Spleen (tissue), 11 donors: ENCODE results near the gene DSCAML1. TPM values are rescaled to one million over a fixed set of nuclear protein-coding genes. Genes with fewer than 3 reads are reported as not detected.

Experiments used
- DNase-seq: peaks from one replicate; pipeline ENCODE4 v3.0.0-alpha.2; 2020
- H3K27ac ChIP-seq, 8 donors: fragments of 200-600 bp; sonication (generic) in 7 of 8; 1 replicate in 4 of 8; 2 replicates in 4 of 8; pipeline versions ENCODE4 v1.5.0 to v1.8.0; 2016 to 2021; ENCODE audit warnings: inconsistent platforms in 4 of 8, mild to moderate bottlenecking in 4 of 8, moderate library complexity in 1 of 8
- H3K27me3 ChIP-seq, 7 donors: fragments of 200-600 bp; sonication (generic) in 6 of 7; replicated peaks in 1 of 7; 1 replicate in 4 of 7; 2 replicates in 3 of 7; pipeline versions ENCODE4 v1.5.0 to v1.8.0; 2016 to 2021; ENCODE audit warnings: inconsistent platforms in 3 of 7, mild to moderate bottlenecking in 1 of 7
- H3K36me3 ChIP-seq, 6 donors: fragments of 200-600 bp; sonication (generic) in 5 of 6; 1 replicate in 4 of 6; 2 replicates in 2 of 6; pipeline versions ENCODE4 v1.5.0 to v1.8.0; 2016 to 2021; ENCODE audit warnings: inconsistent platforms in 2 of 6
- H3K4me1 ChIP-seq, 6 donors: fragments of 200-600 bp; sonication (generic) in 5 of 6; 1 replicate in 3 of 6; 2 replicates in 3 of 6; pipeline versions ENCODE4 v1.5.0 to v1.8.0; 2016 to 2021; ENCODE audit warnings: inconsistent platforms in 3 of 6
- H3K4me3 ChIP-seq, 8 donors: fragments of 200-600 bp; sonication (generic) in 7 of 8; 1 replicate in 4 of 8; 2 replicates in 4 of 8; pipeline versions ENCODE4 v1.5.0 to v1.8.0; 2016 to 2021; ENCODE audit warnings: inconsistent platforms in 4 of 8, mild to moderate bottlenecking in 4 of 8, moderate library complexity in 2 of 8
- H3K9me3 ChIP-seq, 8 donors: fragments of 200-600 bp; sonication (generic) in 7 of 8; 1 replicate in 4 of 8; 2 replicates in 4 of 8; pipeline versions ENCODE4 v1.5.0 to v1.8.0; 2016 to 2021; ENCODE audit warnings: inconsistent platforms in 4 of 8
- POLR2A ChIP-seq, 3 donors: fragments of 450-650 bp; IDR thresholded peaks; one replicate each; pipeline ENCODE4 v1.5.1; 2017; ENCODE audit warnings: antibody characterized with exemption in 3 of 3, mild to moderate bottlenecking in 1 of 3
- POLR2AphosphoS5 ChIP-seq, 3 donors: sonication (generic); formaldehyde crosslinking; IDR thresholded peaks; one replicate each; pipeline ENCODE4 v1.5.1; 2017; ENCODE audit warnings: antibody characterized with exemption in 3 of 3
- WGBS, 5 donors: extraction: QIAGEN DNeasy Blood & Tissue Kit in 3 of 5; methylation state at CpG; one replicate each; pipeline versions ENCODE4 v1.1.5 to v1.1.7; 2013 to 2018; 5-methylcytosine and 5-hydroxymethylcytosine counted together
- intact Hi-C: fragments of 100-400 bp; cut with DNase I; formaldehyde crosslinking; loops from one replicate; pipeline ENCODE4 v1.15.0; 2023; ENCODE audit warnings: low total_unique reads
- polyA plus RNA-seq, 3 donors: library from polyadenylated mRNA; stranded (reverse); fragments of 200-250 nt; gene quantifications; one replicate each; pipeline ENCODE4 v1.2.1, GENCODE V29; 2013
- total RNA-seq, 7 donors: library from RNA; depleted of rRNA in 3 of 7; stranded (reverse); fragments of >200 nt in 3 of 7; fragmentation: NEBNext Ultra II Directional in 4 of 7; extraction: Animal tissue kit (Norgen Biotek cat#: 25700) in 4 of 7; gene quantifications; one replicate each; pipeline versions ENCODE4 v1.1.0 to v1.2.1, GENCODE V29; 2016 to 2021
- TF ChIP-seq, protein P1 (sequence below), 11 experiments: fragments of 200-600 bp in 7 of 11; fragments of 450-650 bp in 4 of 11; sonication (generic) in 4 of 11; IDR thresholded peaks in 8 of 11; conservative IDR thresholded peaks in 3 of 11; 1 replicate in 7 of 11; 2 replicates in 4 of 11; pipeline versions ENCODE4 v1.4.0 to v1.8.0; 2016 to 2021; ENCODE audit warnings: antibody characterized with exemption in 11 of 11, inconsistent platforms in 4 of 11, mild to moderate bottlenecking in 1 of 11
- donor health status: healthy with polysubstance abuse.
- donor health status: DM: no; HTN: no; CAD: no; lungs with moderate emphysema.
- donor health status: DM: no; HTN: no; CAD: no.
- donor health status: Bipolar disorder and iron deficiency.
- donor health status: healthy.
- donor health status: DM: no; HTN: no; CAD: no.
- donor health status: DM: yes; HTN: yes; CAD: no.

DSCAML1 gene
- total and polyA plus RNA-seq, 10 donors: 0.07 to 10.7 (median 2.3) TPM

GRCh38 chr11:117772360-117772759 lies 24.7 kb downstream of the DSCAML1 start:
- no peaks in the 10 kb centered on the region for H3K9me3 ChIP-seq

DNA sequence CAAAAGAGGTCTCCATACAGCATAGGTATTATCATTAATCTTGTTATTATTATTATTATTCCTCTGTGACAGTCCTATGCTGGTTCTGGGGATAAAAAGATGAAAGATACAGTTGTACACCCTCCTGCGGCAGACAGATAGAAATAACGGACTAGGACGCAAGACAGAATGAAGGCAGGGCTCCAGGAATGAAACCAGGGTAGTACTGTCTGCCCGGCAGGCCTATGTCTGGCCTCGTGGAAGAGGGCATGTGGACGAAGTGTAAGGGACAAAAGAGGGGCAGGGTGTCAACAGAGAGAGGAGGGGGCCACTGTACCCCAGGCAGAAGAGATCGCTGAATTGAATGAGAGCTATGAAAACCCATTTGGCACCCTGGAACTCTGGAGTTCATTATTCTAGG lies 25.2 kb downstream of the DSCAML1 start:
- intact Hi-C loops: no loop called here
- no peak overlapping the region for H3K4me3 ChIP-seq
- H3K4me1 ChIP-seq: no peaks in the 10 kb centered on the region
- 85 to 95% (median 89%) methylated on average over 7 of the region's 7 CpGs for WGBS, 5 donors
- no peak for DNase-seq
- H3K9me3 ChIP-seq: no peaks in the 10 kb centered on the region
- no peak overlapping the region for H3K27ac ChIP-seq
- H3K36me3 ChIP-seq: peaks cover 0 to 7% (median 0%) of the 10 kb centered on the region in 6 donors
- TF ChIP-seq POLR2A (IDR thresholded peaks at IDR 0.05) (no peak), POLR2AphosphoS5 (IDR thresholded peaks at IDR 0.05) (no peak)
- TF ChIP-seq, protein P1, sequence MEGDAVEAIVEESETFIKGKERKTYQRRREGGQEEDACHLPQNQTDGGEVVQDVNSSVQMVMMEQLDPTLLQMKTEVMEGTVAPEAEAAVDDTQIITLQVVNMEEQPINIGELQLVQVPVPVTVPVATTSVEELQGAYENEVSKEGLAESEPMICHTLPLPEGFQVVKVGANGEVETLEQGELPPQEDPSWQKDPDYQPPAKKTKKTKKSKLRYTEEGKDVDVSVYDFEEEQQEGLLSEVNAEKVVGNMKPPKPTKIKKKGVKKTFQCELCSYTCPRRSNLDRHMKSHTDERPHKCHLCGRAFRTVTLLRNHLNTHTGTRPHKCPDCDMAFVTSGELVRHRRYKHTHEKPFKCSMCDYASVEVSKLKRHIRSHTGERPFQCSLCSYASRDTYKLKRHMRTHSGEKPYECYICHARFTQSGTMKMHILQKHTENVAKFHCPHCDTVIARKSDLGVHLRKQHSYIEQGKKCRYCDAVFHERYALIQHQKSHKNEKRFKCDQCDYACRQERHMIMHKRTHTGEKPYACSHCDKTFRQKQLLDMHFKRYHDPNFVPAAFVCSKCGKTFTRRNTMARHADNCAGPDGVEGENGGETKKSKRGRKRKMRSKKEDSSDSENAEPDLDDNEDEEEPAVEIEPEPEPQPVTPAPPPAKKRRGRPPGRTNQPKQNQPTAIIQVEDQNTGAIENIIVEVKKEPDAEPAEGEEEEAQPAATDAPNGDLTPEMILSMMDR (IDR thresholded peaks at IDR 0.05 in 8 of 11, conservative IDR thresholded peaks at IDR 0.05 in 3 of 11): no peak
- H3K27me3 ChIP-seq: peaks cover 0 to 10% (median 0%) of the 10 kb centered on the region in 7 donors

More at GRCh38 chr11:117772360-117772759, 24.7 kb downstream of the DSCAML1 start:
- peaks cover 0 to 11% (median 0%) of the 10 kb centered on the region in 6 donors for H3K36me3 ChIP-seq
- H3K27ac ChIP-seq: no peak overlapping the region
- no peak for TF ChIP-seq POLR2AphosphoS5 (IDR thresholded peaks at IDR 0.05)
- TF ChIP-seq, protein P1 (IDR thresholded peaks at IDR 0.05 in 8 of 11, conservative IDR thresholded peaks at IDR 0.05 in 3 of 11): no peak
- no peak for TF ChIP-seq POLR2A (IDR thresholded peaks at IDR 0.05)
- 88 to 95% (median 95%) methylated on average over 6 of the region's 6 CpGs for WGBS, 5 donors
- H3K27me3 ChIP-seq: peaks cover 0 to 10% (median 0%) of the 10 kb centered on the region in 7 donors
- intact Hi-C loops: no loop called here
- DNase-seq: no peak
- H3K4me3 ChIP-seq: no peak overlapping the region
- H3K4me1 ChIP-seq: no peaks in the 10 kb centered on the region

- H3K9me3 ChIP-seq: no peaks in the 10 kb centered on the region
- H3K27ac ChIP-seq: no peak overlapping the region
- H3K4me3 ChIP-seq: no peak overlapping the region
- 78 to 87% (median 84%) methylated on average over 6 of the region's 6 CpGs for WGBS, 5 donors
- DNase-seq: no peak
- H3K27me3 ChIP-seq: peaks cover 0 to 10% (median 0%) of the 10 kb centered on the region in 7 donors
- H3K36me3 ChIP-seq: peaks cover 0 to under 1% (median 0%) of the 10 kb centered on the region in 6 donors
- TF ChIP-seq, protein P1 (IDR thresholded peaks at IDR 0.05 in 8 of 11, conservative IDR thresholded peaks at IDR 0.05 in 3 of 11): no peak
- TF ChIP-seq POLR2AphosphoS5 (IDR thresholded peaks at IDR 0.05): no peak
- no peak for TF ChIP-seq POLR2A (IDR thresholded peaks at IDR 0.05)
- intact Hi-C loops: no loop called here
- H3K4me1 ChIP-seq: no peaks in the 10 kb centered on the region
Observed at GRCh38 chr11:117771197-117771596, 25.8 kb downstream of the DSCAML1 start.

GRCh38 chr11:117770061-117770460 lies 27.0 kb downstream of the DSCAML1 start:
- Histone ChIP-seq H3K27me3 (peaks cover 0 to 7% (median 0%) of the 10 kb centered on the region in 7 donors), H3K9me3 (no peaks in the 10 kb centered on the region), H3K27ac (no peak overlapping the region), H3K4me1 (no peaks in the 10 kb centered on the region), H3K36me3 (no peaks in the 10 kb centered on the region), H3K4me3 (no peak overlapping the region)
- intact Hi-C loops: no loop called here
- TF ChIP-seq POLR2A (IDR thresholded peaks at IDR 0.05) (no peak), POLR2AphosphoS5 (IDR thresholded peaks at IDR 0.05) (no peak)
- TF ChIP-seq, protein P1 (IDR thresholded peaks at IDR 0.05 in 8 of 11, conservative IDR thresholded peaks at IDR 0.05 in 3 of 11): no peak
- 83 to 91% (median 91%) methylated on average over 4 of the region's 4 CpGs for WGBS, 5 donors
- no peak for DNase-seq
